ENCODE measurements around the gene SHCBP1. TPM values are rescaled to one million over a fixed set of nuclear protein-coding genes. Genes with fewer than 3 reads are reported as not detected.
"Not testable (repeated sequence)": the region's sequence is repeated elsewhere in the genome, so short reads cannot be mapped to it uniquely, and the experiment has no call there.

The SHCBP1 gene, protein sequence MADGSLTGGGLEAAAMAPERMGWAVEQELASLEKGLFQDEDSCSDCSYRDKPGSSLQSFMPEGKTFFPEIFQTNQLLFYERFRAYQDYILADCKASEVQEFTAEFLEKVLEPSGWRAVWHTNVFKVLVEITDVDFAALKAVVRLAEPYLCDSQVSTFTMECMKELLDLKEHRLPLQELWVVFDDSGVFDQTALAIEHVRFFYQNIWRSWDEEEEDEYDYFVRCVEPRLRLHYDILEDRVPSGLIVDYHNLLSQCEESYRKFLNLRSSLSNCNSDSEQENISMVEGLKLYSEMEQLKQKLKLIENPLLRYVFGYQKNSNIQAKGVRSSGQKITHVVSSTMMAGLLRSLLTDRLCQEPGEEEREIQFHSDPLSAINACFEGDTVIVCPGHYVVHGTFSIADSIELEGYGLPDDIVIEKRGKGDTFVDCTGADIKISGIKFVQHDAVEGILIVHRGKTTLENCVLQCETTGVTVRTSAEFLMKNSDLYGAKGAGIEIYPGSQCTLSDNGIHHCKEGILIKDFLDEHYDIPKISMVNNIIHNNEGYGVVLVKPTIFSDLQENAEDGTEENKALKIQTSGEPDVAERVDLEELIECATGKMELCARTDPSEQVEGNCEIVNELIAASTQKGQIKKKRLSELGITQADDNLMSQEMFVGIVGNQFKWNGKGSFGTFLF
- polyA plus RNA-seq (ENCODE audit: insufficient read length in 4 of 4) = 10 to 100 TPM in 1 of 4 donors, 1 to 10 TPM in 3; 7.7 to 10.5 (median 8.5) TPM

DNA sequence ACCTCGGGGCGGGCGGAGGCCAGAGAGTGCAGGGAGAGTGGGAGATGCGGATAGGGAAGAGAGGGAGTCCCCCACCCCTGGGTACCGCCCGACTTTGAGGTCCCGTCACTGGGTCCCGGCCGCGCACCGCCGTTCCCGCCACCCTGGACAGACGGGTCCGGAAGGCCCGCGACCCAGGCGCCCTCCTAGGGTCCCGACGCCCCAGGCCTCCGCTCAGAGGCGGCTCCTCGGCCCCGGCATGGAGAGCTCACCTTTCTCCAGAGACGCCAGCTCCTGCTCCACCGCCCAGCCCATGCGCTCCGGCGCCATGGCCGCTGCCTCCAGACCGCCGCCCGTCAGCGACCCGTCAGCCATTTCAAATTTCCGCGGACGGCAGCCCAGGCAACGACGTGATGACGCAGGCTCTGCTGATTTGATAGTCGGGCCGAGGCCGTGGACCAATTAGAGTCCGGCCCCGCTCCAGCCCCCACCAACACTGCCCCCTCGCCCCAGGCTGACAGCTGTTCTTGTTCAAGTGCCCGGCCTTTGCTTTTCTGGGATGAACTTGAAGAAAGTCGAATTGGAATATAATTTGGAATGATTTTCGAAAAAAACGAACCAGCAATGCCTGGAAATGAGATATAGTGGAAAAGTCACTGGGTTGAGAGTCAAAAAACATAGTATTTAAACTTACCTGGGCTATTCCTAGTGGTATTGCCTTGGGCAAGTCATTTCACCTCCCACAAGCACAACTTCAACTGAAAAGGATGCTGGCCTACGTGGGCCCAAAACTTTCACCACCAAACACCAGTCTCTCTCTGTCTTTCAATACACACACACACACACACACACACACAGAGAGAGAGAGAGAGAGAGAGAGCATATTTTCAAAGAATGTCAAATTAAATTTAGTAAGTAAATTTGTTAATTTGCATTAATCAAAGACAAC is at the start of gene SHCBP1:
Gene SHCBP1 (minus strand): TSS at position 374 of the 928 bp plus-strand sequence. CDS start 20 bp downstream, at position 354.
- DNase-seq (ENCODE audit: low read depth in 4 of 4, low spot score in 2 of 4) = peak; percentile 39 to 85 (median 66)

DNA sequence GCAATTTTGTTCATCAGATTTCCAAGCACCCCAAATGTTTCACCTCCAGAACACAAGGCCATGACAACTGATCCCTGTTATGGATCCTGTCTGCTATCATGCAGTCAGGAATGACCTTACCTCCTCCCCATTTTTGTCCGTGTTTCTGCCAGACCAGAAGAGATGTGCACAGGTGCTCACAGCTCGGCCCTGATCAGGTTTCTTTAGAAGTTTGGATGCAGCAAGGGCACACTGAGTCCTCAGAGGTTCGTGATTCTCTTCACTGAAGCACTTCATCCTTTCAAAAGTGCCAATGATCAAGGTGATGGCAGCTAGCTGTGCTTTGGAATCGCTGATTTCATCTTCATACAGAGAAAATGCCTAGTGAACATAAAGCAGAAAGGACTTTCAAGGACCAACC is 40.9 kb upstream of the SHCBP1 start:
- no peak for DNase-seq (ENCODE audit: low read depth in 4 of 4, low spot score in 2 of 4)

DNA sequence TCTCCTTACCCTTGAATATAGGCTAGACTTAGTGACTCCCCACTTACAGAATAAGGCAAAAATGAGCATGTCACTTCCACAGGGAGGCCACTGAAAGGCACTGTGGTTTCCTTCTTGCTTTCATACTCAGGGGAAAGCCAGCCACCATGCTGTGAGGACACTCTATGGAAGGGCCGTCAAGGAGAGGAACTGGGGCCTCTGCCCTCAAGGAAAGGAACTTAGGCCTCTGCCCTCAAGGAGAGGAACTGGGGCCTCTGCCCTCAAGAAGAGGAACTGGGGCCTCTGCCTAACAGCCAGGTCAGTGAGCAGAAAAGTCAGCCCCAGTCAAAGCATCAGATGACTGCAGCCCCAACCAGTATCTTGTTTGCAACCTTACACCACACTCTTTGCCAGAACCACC is 37.7 kb upstream of the SHCBP1 start:
- DNase-seq (ENCODE audit: low read depth in 4 of 4, low spot score in 2 of 4) = no peak

DNA sequence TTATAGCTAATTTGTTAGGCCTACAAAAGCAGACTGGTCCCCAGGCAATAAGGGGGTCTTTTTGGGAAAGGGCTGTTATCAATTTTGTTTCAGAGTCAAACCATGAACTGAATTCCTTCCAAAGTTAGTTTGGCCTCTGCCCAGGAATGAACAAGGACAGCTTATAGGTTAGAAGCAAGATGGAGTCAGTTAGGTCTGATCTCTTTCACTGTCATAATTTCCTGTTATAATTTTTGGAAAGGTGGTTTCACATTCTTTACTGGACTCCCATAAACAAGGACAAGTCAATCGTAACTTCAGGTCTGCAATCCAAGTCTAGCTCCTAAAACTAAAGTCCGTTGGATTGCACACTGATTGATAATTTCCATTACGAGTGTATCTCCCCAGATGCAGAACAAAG is 30.1 kb upstream of the SHCBP1 start:
- DNase-seq (ENCODE audit: low read depth in 4 of 4, low spot score in 2 of 4) = no peak

DNA sequence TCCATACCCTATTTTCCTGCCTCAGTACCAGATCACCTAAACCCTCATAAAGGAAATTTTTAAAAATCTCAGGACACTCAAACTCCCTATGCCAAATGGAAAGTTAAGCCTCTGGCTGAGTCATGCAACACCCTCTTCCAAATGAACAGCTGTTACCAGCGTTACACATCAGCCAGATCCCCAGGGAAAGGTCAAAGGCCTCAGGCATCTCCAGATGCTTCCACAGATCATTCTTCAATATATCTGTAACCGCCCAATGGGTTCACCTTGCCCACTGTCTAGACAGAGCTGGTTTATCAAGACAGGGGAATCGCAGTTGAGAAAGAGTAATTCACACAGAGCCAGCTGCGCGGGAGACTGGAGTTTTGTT is 29.1 kb upstream of the SHCBP1 start:
- DNase-seq (ENCODE audit: low read depth in 4 of 4, low spot score in 2 of 4) = no peak

DNA sequence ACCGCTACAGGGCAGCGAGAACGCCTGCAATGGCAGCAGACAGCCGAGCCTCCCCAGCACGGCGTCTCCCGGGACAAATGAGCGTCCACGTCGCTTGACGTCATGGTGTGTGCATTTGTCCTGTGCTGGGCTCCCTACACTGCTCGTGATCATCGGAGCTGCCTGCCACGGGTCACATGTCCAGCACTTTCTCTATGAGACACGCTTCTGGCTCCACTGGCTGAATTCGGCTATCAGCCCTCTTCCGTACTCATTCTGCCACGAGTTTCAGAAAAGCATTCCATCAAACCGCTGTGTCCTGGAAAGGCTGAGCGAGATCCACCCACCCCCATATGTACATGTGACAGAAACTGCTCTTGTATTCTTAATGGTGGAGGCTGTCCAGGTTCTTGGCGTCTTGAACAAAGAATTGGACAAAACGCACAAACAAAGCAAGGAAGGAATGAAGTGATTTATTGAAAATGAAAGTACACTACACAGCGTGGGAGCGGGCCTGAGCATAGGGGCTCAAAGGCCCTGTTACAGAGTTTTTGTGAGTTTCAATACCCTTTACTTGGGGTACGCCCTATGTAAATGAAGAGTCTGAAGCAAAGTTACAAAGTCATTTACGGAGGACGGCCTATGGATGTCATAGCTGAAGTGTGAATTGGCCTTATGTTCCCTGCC is 28.5 kb upstream of the SHCBP1 start:
- DNase-seq (ENCODE audit: low read depth in 4 of 4, low spot score in 2 of 4) = no peak

DNA sequence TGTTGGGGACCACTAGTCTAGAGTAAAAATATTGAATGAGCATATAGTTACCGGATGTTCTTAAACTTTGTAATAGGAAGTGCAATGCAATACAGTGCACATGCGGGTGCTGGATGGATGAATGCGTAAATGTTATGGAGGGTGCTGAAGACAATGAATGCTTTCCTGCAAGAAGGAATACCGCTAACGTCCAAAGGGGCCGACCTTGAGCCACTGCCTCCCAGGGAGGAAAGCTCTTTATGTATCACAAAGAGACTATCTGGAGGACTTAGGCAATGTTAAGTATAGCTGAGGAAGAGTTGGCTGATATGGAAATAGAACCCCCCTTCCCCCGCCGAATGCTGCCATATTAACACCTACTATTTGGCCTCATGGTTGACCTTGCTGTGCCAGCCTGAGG is 27.5 kb upstream of the SHCBP1 start:
- DNase-seq (ENCODE audit: low read depth in 4 of 4, low spot score in 2 of 4) = no peak

DNA sequence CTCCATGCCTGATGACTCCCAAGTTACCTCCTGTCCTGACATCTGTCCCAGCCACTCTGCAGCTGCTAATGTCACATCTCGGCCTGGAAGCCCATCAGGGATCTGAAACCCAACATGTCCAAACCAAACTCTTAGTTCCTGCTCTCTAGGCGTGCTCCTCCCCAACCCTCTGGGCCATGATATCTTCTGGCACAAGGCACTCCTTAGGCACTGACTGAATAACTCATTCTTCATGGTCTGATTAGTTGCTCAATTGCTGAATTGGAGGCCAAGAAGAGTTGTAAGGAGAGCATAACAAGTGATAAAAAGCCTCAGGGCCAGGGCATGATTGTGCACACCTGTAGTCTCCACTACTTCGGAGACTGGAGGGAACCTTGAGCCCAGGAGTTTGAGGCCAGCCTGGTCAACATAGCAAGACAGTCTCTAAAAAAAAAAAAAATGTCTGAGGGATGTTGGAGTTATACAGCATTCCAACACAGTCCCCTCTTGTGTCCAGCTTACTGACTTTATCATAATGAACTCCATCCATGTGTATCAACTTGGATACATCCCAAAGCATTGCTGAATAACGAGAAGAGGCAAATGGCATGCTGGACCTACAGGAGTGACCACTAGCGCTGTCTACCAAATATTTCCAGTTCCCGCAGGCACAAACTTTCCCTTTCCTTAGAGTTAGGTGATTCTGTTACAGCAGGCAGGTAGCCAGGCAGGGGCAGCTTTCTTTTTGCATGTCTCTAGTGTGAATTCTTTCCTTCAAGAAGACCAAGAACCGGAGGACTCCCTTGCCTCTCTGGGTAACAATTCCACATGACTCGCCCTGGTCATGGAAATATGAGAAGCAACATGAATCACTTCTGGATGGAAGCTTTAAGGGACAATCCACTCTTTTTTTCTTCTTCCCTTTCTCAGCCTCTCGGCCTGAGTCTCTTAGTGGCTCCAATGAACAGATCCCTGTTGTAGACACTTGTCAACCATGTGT is 18.1 kb upstream of the SHCBP1 start:
- no peak for DNase-seq (ENCODE audit: low read depth in 4 of 4, low spot score in 2 of 4)

DNA sequence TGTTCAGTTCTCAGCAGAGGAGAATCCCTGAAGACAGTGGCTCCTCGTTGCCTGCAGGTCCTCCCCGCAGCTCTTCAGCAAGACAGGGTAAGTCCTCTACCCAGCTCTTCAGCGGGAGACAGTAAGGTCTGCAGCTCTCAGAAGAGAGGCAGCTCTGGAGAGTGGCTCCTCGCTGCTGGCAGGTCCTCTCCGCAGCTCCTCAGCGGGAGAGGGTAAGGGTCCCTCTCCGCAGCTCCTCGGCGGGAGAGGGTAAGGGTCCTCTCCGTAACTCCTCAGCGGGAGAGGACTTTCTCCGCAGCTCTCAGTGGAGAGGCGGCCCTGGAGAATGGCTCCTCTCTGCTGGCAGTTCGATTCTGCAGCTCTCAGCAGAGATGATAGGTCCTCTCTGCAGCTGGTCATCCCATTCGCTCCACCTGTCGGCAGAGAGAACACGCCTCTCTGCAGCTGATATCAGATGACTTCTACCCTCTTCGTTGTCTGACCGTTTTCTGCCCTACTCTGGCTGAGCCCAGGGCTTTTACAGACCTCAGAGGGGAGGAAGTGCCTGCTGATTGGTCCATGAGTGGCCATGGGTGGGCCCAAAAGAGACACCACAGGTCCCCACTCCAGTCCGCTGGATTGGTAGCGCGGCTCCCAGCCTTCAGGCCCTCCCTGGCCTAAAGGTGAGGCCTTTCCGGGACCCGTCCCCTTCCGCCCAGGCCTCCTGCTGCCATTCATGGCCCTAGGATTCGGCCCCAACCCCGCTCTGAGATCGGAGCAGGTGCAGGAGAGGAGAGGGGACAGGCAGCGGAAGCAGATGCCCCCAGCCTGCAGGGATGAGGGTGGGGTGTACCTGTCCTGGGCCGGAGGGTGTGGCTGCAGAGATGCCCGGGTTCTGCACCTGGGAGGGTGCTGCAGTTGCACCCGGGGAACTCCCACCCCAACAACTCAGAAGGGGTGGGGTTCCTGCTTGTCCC is 11.9 kb upstream of the SHCBP1 start:
- DNase-seq (ENCODE audit: low read depth in 4 of 4, low spot score in 2 of 4) = no peak

DNA sequence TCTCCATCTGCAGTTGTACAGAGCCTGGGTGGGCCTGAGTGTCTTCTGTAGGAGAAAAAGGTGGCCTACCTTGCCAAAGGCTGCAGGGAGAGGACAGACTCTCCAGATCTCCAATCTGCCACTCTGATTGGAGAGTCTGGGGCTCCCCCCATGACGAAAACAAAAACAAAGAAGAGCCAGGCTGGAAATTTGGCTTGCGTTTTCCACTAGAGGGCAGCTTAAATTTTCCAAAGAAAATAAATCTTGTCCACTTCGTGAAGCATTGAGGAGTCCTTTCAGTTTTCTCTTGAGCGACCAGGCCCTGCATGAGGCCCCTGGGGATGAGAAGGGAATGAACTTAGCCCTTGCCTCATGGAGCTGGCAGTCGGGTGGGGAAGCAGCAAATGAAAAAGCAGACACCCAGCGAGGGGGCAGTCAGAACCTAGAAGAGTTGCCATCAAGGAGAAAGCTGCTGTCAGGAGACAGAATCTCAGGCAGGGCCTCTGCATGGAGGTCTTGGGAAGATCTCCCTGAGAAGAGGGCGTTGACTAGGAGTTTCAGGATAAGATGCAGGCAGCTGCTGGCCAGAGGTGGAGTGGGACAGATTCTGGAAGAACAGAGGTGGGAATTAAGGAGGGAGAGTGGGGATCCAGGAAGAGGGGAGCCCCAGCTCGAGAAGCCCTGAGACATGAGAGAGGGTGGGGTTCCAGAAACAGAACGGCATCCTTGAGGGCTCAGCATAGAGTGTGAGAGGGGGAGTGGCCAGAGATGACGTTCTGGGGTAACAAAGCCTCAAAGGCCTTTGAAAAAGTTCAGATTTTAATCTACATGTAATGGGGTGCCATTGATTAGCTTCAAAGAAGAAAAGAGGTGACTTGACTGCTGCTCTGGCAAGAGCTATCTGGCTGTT is 8.4 kb upstream of the SHCBP1 start:
- no peak for DNase-seq (ENCODE audit: low read depth in 4 of 4, low spot score in 2 of 4)

DNA sequence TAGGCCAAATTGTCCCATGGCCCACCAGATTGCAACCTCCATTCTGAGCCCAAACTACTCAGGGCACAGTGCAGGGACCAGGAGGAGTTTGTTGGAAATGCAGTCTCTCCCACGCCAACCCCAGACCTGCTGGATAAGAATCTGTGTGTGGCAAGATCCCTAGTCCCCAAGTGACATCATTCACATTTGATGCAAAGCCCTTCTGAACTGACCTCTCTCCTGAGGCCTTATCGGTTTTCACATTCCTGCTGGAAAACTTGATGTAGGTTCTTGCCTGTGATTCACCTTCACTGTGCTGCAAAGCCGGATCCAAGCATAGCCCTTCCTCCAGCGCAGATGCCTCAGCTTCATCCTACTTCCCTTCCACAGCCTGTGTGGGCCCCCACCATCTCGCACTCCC is 6.6 kb upstream of the SHCBP1 start:
- no peak for DNase-seq (ENCODE audit: low read depth in 4 of 4, low spot score in 2 of 4)

DNA sequence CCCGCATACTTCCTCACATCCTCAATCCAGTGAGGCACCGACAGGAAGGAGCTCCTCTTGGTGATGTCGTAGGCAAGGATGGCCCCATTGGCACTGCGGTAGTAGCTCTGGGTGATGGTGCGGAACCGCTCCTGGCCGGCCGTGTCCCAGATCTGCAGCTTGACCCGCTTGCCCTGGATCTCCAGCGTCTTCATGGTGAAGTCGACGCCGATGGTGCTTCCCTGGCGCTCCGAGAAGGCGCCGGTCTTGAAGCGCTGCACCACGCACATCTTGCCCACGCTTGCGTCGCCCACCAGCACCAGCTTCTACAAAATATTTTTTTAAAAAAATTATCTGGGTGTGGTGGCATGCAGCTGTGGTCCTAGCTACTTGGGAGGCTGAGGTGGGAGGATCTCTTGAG is 5.5 kb upstream of the SHCBP1 start:
- DNase-seq (ENCODE audit: low read depth in 4 of 4, low spot score in 2 of 4) = not testable (repeated sequence)

DNA sequence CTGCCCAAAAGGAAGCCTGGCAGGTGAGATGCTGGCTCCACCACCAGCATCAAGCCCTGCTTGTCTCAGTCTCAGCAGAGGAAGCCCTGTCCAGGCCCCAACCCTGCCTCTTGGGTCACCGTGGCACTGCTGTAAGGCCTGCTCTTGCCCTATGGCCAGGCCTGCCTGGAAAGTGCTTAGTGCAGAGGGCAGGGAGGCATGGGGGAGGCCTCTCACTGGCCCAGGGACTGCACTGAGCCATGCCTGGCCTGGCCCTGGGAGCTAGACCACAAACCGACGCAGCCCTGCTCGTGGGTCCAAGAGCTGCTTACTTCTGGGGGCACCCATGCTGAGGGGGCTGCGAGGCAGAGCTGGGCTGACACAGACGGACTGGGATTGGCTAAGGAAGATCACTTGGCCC is 3.7 kb upstream of the SHCBP1 start:
- DNase-seq (ENCODE audit: low read depth in 4 of 4, low spot score in 2 of 4) = not testable (repeated sequence)

DNA sequence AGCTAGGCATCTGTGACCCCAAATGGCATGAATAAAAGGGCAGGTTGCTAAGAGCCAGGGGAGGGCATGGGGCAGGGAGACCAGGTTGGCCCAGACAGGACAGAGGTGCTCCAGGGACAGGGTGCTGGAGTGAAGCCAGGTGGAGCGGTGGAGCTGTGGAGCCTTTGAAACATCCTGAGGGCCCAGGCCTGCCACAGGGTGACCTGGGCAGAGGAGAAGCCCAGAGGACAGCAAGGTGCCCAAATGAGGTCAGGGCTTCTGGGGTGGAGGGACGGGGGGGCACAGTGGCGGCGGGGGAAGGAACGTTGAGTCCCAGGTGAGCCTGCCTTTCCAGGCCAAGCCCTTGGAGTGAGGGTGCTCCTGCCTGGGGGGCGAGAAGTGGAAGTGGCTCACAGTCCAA is 2.5 kb upstream of the SHCBP1 start:
- not testable (repeated sequence) for DNase-seq (ENCODE audit: low read depth in 4 of 4, low spot score in 2 of 4)

DNA sequence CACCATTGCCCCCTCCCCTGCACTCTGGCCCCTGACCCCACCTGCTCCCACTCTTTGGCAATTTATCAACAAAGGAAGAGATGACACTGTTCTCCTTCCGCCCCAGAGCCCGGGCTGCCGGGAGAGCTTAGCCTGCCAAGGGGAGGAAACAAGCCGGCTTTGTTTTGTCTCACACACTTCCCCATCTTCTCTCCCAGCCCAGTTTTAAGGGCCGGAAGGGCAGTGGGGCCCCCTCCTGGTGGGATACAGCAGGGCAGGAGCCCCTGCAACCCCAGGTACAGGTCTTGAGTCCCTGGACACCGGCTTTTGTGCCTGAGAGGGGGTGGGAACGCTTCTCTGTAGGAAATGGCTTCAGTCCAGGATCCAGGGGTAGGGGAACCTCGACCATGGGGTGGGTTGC is 2.1 kb upstream of the SHCBP1 start:
- DNase-seq (ENCODE audit: low read depth in 4 of 4, low spot score in 2 of 4) = not testable (repeated sequence)

DNA sequence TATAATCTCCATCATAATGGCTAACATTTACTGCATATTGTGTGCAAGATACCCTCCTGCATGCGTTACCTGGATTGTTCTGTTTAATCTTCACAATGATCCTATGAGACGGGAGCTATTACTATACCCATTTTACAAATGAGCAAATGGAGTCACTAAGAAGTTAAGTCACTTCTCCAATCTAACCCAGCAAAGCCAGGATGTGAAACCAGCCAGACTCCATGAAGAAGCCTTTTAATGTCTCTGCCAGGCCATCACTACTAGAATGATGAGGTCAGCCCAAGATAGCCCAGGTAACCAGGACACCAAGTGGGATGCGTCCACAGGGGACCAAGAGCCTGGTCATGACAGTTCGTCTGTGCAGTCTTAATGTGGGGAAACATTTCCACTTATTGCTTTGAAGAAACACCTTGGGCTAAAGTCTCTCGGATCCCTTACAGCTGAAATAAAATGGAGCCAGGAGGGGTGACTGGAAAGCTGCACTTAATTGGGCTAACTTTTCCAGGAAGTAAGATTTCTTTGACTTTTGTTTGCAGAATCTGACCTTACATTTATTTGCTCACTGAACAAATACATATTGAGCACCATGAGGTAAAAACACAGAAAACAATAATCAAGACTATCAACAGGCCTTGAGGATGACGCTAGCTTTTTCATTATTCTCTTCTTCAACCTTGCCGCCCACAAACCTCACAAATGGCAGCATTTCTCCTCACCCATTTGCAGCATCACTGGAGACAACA is 926 bp upstream of the SHCBP1 start:
- no peak for DNase-seq (ENCODE audit: low read depth in 4 of 4, low spot score in 2 of 4)
